Fibroblast of upper back skin (primary cell): ENCODE results near the gene NDUFB5.

ENCODE experiments used
- DNase-seq: peaks from one replicate; pipeline ENCODE4 v3.0.0-alpha.2; 2013

The NDUFB5 gene

GRCh38 chr3:179604321-179605078 is at the start of gene NDUFB5, which contains the start of gene MRPL47:
TSS of gene NDUFB5 (plus strand) at chr3:179604794. CDS start at chr3:179604816, 22 bp downstream.
TSS of gene MRPL47 (minus strand) at chr3:179604638. CDS start at chr3:179604624, 14 bp downstream.
- peak; percentile 96 for DNase-seq

GRCh38 chr3:179558742-179559364 is 45.7 kb upstream of the NDUFB5 start:
- DNase-seq = peak; percentile 82

- DNase-seq = no peak
Measured at GRCh38 chr3:179560791-179561190, 43.8 kb upstream of the NDUFB5 start.

GRCh38 chr3:179562591-179563270 is 41.9 kb upstream of the NDUFB5 start, which contains the start of gene ACTL6A:
TSS of gene ACTL6A (plus strand) at chr3:179562926. CDS start at chr3:179563093, 167 bp downstream.
- DNase-seq = peak; percentile 100

- peak; percentile 58 for DNase-seq
Measured at GRCh38 chr3:179563271-179563783, 41.3 kb upstream of the NDUFB5 start.

- DNase-seq = no peak
Measured at GRCh38 chr3:179565496-179565895, 39.1 kb upstream of the NDUFB5 start.

GRCh38 chr3:179580992-179581391 is 23.6 kb upstream of the NDUFB5 start:
- no peak for DNase-seq

GRCh38 chr3:179589143-179589542 is 15.5 kb upstream of the NDUFB5 start:
- DNase-seq = no peak

GRCh38 chr3:179590669-179591068 is 13.9 kb upstream of the NDUFB5 start:
- no peak for DNase-seq

- no peak for DNase-seq
Measured at GRCh38 chr3:179591313-179591712, 13.3 kb upstream of the NDUFB5 start.

GRCh38 chr3:179599531-179599930 is 5.1 kb upstream of the NDUFB5 start:
- DNase-seq = no peak

- DNase-seq = no peak
Measured at GRCh38 chr3:179603321-179603720, 1.3 kb upstream of the NDUFB5 start.

GRCh38 chr3:179603831-179604230 is 763 bp upstream of the NDUFB5 start:
- DNase-seq = no peak

- DNase-seq = no peak
Measured at GRCh38 chr3:179606534-179607085, 2.0 kb downstream of the NDUFB5 start.

GRCh38 chr3:179608931-179609720 is 4.5 kb downstream of the NDUFB5 start:
- no peak for DNase-seq

GRCh38 chr3:179610066-179610465 is 5.5 kb downstream of the NDUFB5 start:
- DNase-seq = no peak

GRCh38 chr3:179613807-179614206 is 9.2 kb downstream of the NDUFB5 start:
- peak; percentile 69 for DNase-seq

GRCh38 chr3:179615458-179616173 is 11.0 kb downstream of the NDUFB5 start:
- DNase-seq = peak; percentile 18

- no peak for DNase-seq
Measured at GRCh38 chr3:179622023-179622422, 17.4 kb downstream of the NDUFB5 start.

GRCh38 chr3:179624451-179624850 is 19.9 kb downstream of the NDUFB5 start:
- DNase-seq = peak; percentile 50

GRCh38 chr3:179630753-179631451 is 26.3 kb downstream of the NDUFB5 start:
- DNase-seq = no peak
